HG02943 (cell line): ENCODE results near the gene MRGPRX2.

Experiments used
- ATAC-seq: cut with Tn5 transposase; IDR thresholded peaks from one replicate; pipeline ENCODE4 v1.9.1; 2021; ENCODE audit warnings: mild to moderate bottlenecking, low read depth, moderate library complexity; ENCODE audit not compliant: unreplicated experiment

MRGPRX2 gene

GRCh38 chr11:19013181-19013857 is 47.2 kb downstream of the MRGPRX2 start:
- ATAC-seq = no peak

- ATAC-seq = no peak
Observed at GRCh38 chr11:19012636-19013035, 47.9 kb downstream of the MRGPRX2 start.
